PC-9 (cell line): ENCODE measurements around the gene AGBL5. TPM values are rescaled to one million over a fixed set of nuclear protein-coding genes. Genes with fewer than 3 reads are reported as not detected.
"Not testable (repeated sequence)": the region's sequence is repeated elsewhere in the genome, so short reads cannot be mapped to it uniquely, and the experiment has no call there.

Experiments
- BruUV-seq: library from RNA; stranded (reverse); fragments of 400-500 nt; replicated peaks from 2 replicates; lab custom pipeline; 2021; lab: Mats Ljungman, UMichigan
- CTCF ChIA-PET: fragments of 300-600 bp; sonication (Branson Sonifier 250); formaldehyde crosslinking; loops from one replicate; lab custom pipeline; 2022; ENCODE audit warnings: antibody characterized with exemption; lab: Charles Lee
- POLR2A ChIA-PET: fragments of 300-600 bp; sonication (Branson Sonifier 250); formaldehyde crosslinking; loops from one replicate; lab custom pipeline; 2022; ENCODE audit warnings: antibody characterized with exemption; ENCODE audit not compliant: unreplicated experiment; lab: Charles Lee
- DNase-seq, 2 experiments: peaks; one replicate each; pipeline versions ENCODE4 v3.0.0 to v3.0.0-alpha.2; 2015 to 2022; ENCODE audit warnings: mixed read lengths in 1 of 2
- H2AFZ ChIP-seq: fragments of 200-600 bp; sonication (generic); 2 replicates; pipeline ENCODE4 v1.8.1; 2017; ENCODE audit warnings: antibody characterized with exemption
- H3F3A ChIP-seq: fragments of 200-600 bp; sonication (generic); 2 replicates; pipeline ENCODE4 v1.8.1; 2017; ENCODE audit warnings: antibody characterized with exemption, mild to moderate bottlenecking, low read depth; ENCODE audit not compliant: insufficient read depth
- H3K27ac ChIP-seq: fragments of 200-600 bp; sonication (generic); 2 replicates; pipeline ENCODE4 v1.6.1; 2016; ENCODE audit warnings: mixed run types
- H3K27me3 ChIP-seq: fragments of 200-600 bp; sonication (generic); 2 replicates; pipeline ENCODE4 v1.6.1; 2016; ENCODE audit warnings: low read depth, mixed run types; ENCODE audit not compliant: insufficient read depth
- H3K36me3 ChIP-seq: fragments of 200-600 bp; sonication (generic); 2 replicates; pipeline ENCODE4 v1.6.1; 2016; ENCODE audit warnings: low read depth, mixed run types
- H3K4me1 ChIP-seq: fragments of 200-600 bp; sonication (generic); replicated peaks from 2 replicates; pipeline ENCODE4 v1.6.1; 2016; ENCODE audit warnings: mixed run types; ENCODE audit not compliant: insufficient read depth
- H3K4me2 ChIP-seq: fragments of 200-600 bp; sonication (generic); 2 replicates; pipeline ENCODE4 v1.6.1; 2017; ENCODE audit warnings: mixed run types
- H3K4me3 ChIP-seq: fragments of 200-600 bp; sonication (generic); 2 replicates; pipeline ENCODE4 v1.6.1; 2016; ENCODE audit warnings: mixed run types
- H3K79me2 ChIP-seq: fragments of 200-600 bp; sonication (generic); 2 replicates; pipeline ENCODE4 v1.6.1; 2017; ENCODE audit warnings: low read depth, mixed run types
- H3K9me2 ChIP-seq: fragments of 200-600 bp; sonication (generic); 2 replicates; pipeline ENCODE4 v1.8.1; 2017; ENCODE audit warnings: mild to moderate bottlenecking; ENCODE audit not compliant: insufficient read depth
- H3K9me3 ChIP-seq: fragments of 200-600 bp; sonication (generic); 2 replicates; pipeline ENCODE4 v1.8.1; 2016; ENCODE audit warnings: low read depth; ENCODE audit not compliant: insufficient read depth
- H4K20me1 ChIP-seq: fragments of 200-600 bp; sonication (generic); 2 replicates; pipeline ENCODE4 v1.8.1; 2017; ENCODE audit not compliant: insufficient read depth
- CTCF ChIP-seq: fragments of 200-600 bp; sonication (generic); conservative IDR thresholded peaks from 2 replicates; pipeline ENCODE4 v1.6.1; 2017; ENCODE audit warnings: mixed run types, antibody characterized with exemption, mild to moderate bottlenecking, moderate library complexity
- EZH2 ChIP-seq: fragments of 200-600 bp; sonication (generic); IDR thresholded peaks from 2 replicates; pipeline ENCODE4 v1.8.0; 2017; ENCODE audit warnings: antibody characterized with exemption, low read depth
- intact Hi-C: fragments of 100-400 bp; cut with micrococcal nuclease; formaldehyde crosslinking; loops from one replicate; pipeline ENCODE4 v1.10.0; 2022; ENCODE audit not compliant: unreplicated experiment
- total RNA-seq: library from RNA; stranded (reverse); gene quantifications from 2 replicates; pipeline ENCODE4 v1.2.3, GENCODE V29; 2021

AGBL5 gene
- total RNA-seq, 1 experiment from 2014 or later, result 63.2 TPM

DNA sequence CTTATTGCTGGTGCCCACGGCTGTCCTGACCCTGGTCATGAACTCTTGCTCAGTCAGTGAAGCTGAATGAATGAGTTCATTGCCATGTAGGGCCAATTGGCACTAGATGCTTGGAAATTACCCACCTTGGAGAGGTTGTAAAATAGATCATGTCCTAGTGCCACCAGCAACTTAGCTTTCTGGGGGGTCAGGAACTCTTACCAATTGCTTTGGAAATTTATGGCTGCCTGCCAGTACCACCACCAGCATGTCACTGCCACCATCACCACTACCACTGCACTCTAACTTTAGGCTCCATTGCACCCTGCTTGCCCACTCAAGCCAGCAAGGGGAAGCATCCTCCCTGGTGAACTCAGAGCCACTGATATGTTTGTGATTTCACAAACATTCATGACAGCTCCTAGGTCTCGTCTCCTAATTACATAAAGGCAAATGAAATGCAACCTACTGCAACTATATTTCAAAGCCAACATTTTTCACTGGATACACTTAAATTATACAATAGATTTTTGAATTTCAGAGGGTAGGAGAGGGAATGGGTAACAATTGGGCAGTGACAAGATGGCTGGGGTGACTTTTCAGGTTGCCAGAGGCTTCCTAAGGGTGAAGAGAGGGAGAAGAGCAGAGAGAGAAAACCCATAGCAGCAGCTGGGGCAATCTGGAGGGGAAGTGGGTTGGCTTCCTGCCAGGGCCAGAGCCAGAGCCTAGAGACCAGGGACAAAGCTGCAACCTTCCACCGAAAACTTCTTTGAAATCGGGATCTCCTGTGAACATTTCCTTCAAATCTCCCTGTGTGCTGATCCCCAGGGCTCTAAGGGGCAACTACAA, 23.5 kb downstream of the AGBL5 start:
- CTCF ChIA-PET, result no interaction called here
- Histone ChIP-seq H3K4me3 (no peak overlapping the region), H3K27me3 (peaks cover 18% of the 10 kb centered on the region), H3K79me2 (peaks cover 14% of the 10 kb centered on the region), H3K9me2 (no peaks in the 10 kb centered on the region), H4K20me1 (no peaks in the 10 kb centered on the region), H3F3A (peaks cover 9% of the 10 kb centered on the region; the same call in 1 of the 2 replicates), H3K27ac (no peak overlapping the region), H2AFZ (no peak overlapping the region), H3K4me1 (peaks cover 7% of the 10 kb centered on the region), H3K9me3 (no peaks in the 10 kb centered on the region), H3K36me3 (no peaks in the 10 kb centered on the region), H3K4me2 (no peak overlapping the region)
- DNase-seq, result no peak
- POLR2A ChIA-PET, result no interaction called here
- intact Hi-C loops, result no loop called here
- no peak for TF ChIP-seq CTCF
- TF ChIP-seq EZH2, result no peak
- no TSS peak for BruUV-seq

DNA sequence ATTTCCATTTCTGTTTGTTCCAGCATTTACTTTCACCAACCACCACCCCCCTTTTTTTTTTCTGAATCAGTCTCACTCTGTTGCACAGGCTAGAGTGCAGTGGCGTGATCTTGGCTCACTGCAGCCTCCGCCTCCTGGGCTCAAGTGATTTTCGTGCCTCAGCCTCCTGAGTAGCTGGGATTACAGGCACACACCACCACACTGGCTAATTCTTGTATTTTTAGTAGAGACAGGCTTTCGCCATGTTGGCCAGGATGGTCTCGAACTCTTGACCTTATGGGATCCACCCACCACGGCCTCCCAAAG, 24.1 kb downstream of the AGBL5 start:
- intact Hi-C loops, POLR2A ChIA-PET, H4K20me1 ChIP-seq: not testable (repeated sequence)

DNA sequence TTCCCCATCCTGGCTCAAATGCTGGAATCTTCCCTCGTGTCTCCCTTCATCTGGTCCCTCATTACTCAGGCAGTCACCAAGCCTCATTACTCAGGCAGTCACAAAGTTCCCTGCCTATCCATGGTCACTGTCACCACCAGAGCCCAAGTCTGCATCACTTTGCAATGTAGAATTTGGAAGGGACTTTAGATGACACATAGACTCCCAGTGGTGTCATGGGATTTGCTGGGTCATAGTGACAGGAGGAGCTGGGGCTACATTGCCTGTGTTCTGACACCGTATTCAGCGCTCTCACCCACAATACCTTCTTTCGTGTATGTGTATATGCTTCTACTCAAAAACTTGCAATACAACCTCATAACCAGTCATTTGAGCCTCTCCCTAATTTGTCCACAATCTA, 24.9 kb downstream of the AGBL5 start:
- intact Hi-C loops, result no loop called here
- TF ChIP-seq CTCF (no peak), EZH2 (no peak)
- H4K20me1 ChIP-seq, result no peaks in the 10 kb centered on the region
- H3K9me3 ChIP-seq, result no peaks in the 10 kb centered on the region
- peaks cover under 1% of the 10 kb centered on the region; the same call in 1 of the 2 replicates for H3K79me2 ChIP-seq
- peaks cover under 1% of the 10 kb centered on the region; the same call in 1 of the 2 replicates for H3K4me1 ChIP-seq
- H3K4me2 ChIP-seq, result no peak overlapping the region
- H2AFZ ChIP-seq, result no peak overlapping the region
- H3K9me2 ChIP-seq, result no peaks in the 10 kb centered on the region
- H3K36me3 ChIP-seq, result no peaks in the 10 kb centered on the region
- no peak overlapping the region for H3K4me3 ChIP-seq
- BruUV-seq, result no TSS peak
- no peak for DNase-seq
- ChIA-PET POLR2A (no interaction called here), CTCF (no interaction called here)
- H3F3A ChIP-seq, result peaks cover 9% of the 10 kb centered on the region; the same call in 1 of the 2 replicates
- H3K27me3 ChIP-seq, result peaks cover 18% of the 10 kb centered on the region
- H3K27ac ChIP-seq, result no peak overlapping the region

More for the DNA sequence above, 24.1 kb downstream of the AGBL5 start:
- H3K4me2 ChIP-seq, H3F3A ChIP-seq, H3K27ac ChIP-seq, BruUV-seq, H3K9me3 ChIP-seq, H3K79me2 ChIP-seq, H2AFZ ChIP-seq, H3K4me3 ChIP-seq, DNase-seq, H3K4me1 ChIP-seq, CTCF ChIA-PET, H3K9me2 ChIP-seq, H3K36me3 ChIP-seq: not testable (repeated sequence)
- H3K27me3 ChIP-seq, result peaks cover 18% of the 10 kb centered on the region
